ENCODE data around the gene GDE1. TPM values are rescaled to one million over a fixed set of nuclear protein-coding genes. Genes with fewer than 3 reads are reported as not detected.

The GDE1 gene
- total and polyA plus RNA-seq, 9 of the 15 experiments (the other 6 are each of a cell fraction or from before 2014, with no cell fraction given), result 18.8 to 40.5 (median 22.3) TPM

DNA sequence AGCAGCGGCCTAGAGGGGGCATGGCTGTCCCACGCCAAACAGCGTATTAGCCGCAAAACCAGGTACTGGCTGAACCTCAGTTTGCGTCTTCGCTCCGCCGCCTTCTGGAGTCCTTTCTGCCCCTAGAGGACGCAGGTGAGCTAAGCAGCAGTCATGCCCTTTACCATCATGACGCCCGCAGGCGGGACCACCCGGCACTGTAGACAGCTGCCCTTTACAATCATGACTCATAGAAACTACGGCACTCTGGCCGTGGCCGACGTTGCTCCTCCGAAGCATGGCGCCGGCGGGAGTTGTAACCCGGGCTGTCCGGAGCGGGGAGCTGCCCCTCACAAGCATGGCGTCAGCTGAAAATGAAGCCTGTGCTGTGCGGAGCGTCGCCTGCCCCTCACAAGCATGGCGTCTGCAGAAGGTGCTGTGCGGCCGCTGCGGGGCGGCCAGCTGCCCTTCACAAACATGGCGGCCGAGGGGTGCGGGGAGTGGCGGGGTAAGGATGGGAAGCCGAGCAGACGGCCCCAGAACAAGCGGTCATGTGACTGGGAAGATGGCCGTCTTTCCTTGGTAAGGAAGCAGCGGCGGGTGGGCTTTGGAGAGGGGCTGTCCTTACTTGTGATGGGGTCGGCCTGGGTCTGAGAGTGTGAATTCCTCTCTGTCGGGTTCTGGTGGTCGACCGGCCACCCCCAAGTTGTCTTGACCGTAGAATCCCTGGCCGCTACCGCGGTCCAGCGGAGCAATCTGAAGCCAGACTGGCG lies 33.5 kb upstream of the GDE1 start, which contains the start of gene VPS35L (continued):
- TF ChIP-seq, protein P1, sequence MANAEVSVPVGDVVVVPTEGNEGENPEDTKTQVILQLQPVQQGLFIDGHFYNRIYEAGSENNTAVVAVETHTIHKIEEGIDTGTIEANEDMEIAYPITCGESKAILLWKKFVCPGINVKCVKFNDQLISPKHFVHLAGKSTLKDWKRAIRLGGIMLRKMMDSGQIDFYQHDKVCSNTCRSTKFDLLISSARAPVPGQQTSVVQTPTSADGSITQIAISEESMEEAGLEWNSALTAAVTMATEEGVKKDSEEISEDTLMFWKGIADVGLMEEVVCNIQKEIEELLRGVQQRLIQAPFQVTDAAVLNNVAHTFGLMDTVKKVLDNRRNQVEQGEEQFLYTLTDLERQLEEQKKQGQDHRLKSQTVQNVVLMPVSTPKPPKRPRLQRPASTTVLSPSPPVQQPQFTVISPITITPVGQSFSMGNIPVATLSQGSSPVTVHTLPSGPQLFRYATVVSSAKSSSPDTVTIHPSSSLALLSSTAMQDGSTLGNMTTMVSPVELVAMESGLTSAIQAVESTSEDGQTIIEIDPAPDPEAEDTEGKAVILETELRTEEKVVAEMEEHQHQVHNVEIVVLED (CRISPR knock-in tag; IDR thresholded peaks at IDR 0.05), result peak; percentile 55
- TF ChIP-seq ZNF766 (CRISPR knock-in tag; conservative IDR thresholded peaks at IDR 0.05) (peak; percentile 90), SIX5 (IDR thresholded peaks at IDR 0.05; ENCODE audit: borderline replicate concordance in 1 of 2, insufficient read depth in 1 of 2, low read depth in 1 of 2, low read length in 2 of 2) (peak; percentile 59 to 63; a peak in 3 of 4 replicates), XRCC5 (IDR thresholded peaks at IDR 0.05; ENCODE audit: low read depth, low read length) (peak; percentile 81), ZNF217 (CRISPR knock-in tag; IDR thresholded peaks at IDR 0.05) (no peak), MEF2A (IDR thresholded peaks at IDR 0.05; ENCODE audit: control insufficient read depth, low read depth, low read length) (no peak), NFE2 (IDR thresholded peaks at IDR 0.05; ENCODE audit: low read depth) (peak; percentile 52; the same call in 1 of the 2 replicates), ARID1B (IDR thresholded peaks at IDR 0.05) (peak; percentile 11; the same call in 1 of the 2 replicates), STAT5A (IDR thresholded peaks at IDR 0.05; ENCODE audit: borderline replicate concordance, low read length) (no peak), NEUROD1 (IDR thresholded peaks at IDR 0.05; ENCODE audit: borderline replicate concordance, low read depth, low read length, partially characterized antibody) (no peak), MYNN (IDR thresholded peaks at IDR 0.05) (0 out of 2 replicates have a peak, but pooled peaks have one; percentile 33), MYNN (CRISPR knock-in tag; IDR thresholded peaks at IDR 0.05) (no peak), RFX7 (CRISPR knock-in tag; IDR thresholded peaks at IDR 0.05) (no peak)
- TF ChIP-seq, protein P2, sequence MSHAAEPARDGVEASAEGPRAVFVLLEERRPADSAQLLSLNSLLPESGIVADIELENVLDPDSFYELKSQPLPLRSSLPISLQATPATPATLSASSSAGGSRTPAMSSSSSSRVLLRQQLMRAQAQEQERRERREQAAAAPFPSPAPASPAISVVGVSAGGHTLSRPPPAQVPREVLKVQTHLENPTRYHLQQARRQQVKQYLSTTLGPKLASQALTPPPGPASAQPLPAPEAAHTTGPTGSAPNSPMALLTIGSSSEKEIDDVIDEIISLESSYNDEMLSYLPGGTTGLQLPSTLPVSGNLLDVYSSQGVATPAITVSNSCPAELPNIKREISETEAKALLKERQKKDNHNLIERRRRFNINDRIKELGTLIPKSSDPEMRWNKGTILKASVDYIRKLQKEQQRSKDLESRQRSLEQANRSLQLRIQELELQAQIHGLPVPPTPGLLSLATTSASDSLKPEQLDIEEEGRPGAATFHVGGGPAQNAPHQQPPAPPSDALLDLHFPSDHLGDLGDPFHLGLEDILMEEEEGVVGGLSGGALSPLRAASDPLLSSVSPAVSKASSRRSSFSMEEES (CRISPR knock-in tag; IDR thresholded peaks at IDR 0.05), result peak; percentile 97
- TF ChIP-seq, protein P3, sequence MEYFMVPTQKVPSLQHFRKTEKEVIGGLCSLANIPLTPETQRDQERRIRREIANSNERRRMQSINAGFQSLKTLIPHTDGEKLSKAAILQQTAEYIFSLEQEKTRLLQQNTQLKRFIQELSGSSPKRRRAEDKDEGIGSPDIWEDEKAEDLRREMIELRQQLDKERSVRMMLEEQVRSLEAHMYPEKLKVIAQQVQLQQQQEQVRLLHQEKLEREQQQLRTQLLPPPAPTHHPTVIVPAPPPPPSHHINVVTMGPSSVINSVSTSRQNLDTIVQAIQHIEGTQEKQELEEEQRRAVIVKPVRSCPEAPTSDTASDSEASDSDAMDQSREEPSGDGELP (CRISPR knock-in tag; IDR thresholded peaks at IDR 0.05; ENCODE audit: borderline replicate concordance), result peak; percentile 93
- TF ChIP-seq, protein P4, sequence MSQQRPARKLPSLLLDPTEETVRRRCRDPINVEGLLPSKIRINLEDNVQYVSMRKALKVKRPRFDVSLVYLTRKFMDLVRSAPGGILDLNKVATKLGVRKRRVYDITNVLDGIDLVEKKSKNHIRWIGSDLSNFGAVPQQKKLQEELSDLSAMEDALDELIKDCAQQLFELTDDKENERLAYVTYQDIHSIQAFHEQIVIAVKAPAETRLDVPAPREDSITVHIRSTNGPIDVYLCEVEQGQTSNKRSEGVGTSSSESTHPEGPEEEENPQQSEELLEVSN (IDR thresholded peaks at IDR 0.05; ENCODE audit: borderline replicate concordance in 1 of 2, extremely low read depth in 1 of 2, insufficient read depth in 1 of 2, insufficient read length in 1 of 2, low read depth in 1 of 2, low read length in 1 of 2, poor library complexity in 1 of 2, severe bottlenecking in 1 of 2), result peak; percentile 35 to 57
- TF ChIP-seq, protein P5, sequence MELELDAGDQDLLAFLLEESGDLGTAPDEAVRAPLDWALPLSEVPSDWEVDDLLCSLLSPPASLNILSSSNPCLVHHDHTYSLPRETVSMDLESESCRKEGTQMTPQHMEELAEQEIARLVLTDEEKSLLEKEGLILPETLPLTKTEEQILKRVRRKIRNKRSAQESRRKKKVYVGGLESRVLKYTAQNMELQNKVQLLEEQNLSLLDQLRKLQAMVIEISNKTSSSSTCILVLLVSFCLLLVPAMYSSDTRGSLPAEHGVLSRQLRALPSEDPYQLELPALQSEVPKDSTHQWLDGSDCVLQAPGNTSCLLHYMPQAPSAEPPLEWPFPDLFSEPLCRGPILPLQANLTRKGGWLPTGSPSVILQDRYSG (tag; conservative IDR thresholded peaks at IDR 0.05; ENCODE audit: low read depth), result 0 out of 2 replicates have a peak, but pooled peaks have one; percentile 47
